Activated naive CD4-positive, alpha-beta T cell treated with anti-CD3 and anti-CD28 coated beads for 36 hours (primary cell): ENCODE data around the gene SMURF2. TPM values are rescaled to one million over a fixed set of nuclear protein-coding genes. Genes with fewer than 3 reads are reported as not detected.

Experiments used
- microRNA-seq: library from miRNA; unstranded; fragments of <30 nt; microRNA quantifications from one replicate; pipeline ENCODE4 v1.2.0, GENCODE V29; 2022; ENCODE audit warnings: borderline microRNAs expressed, borderline replicate concordance
- total RNA-seq, 2 experiments: library from RNA; stranded (reverse); gene quantifications; one replicate each; pipeline ENCODE4 v1.2.3, GENCODE V29; 2021

SMURF2 gene
- total RNA-seq, 2 experiments from 2014 or later = 9.6 to 10.7 TPM

Small RNA genes lying within 50 kb of the gene (microRNA-seq; reads per million reads assigned to microRNA genes)
- gene MIR3064 (4.9 reads per million), gene MIR5047 (not detected)

Other genes starting within 250 kb of the SMURF2 start
- under 1 TPM; 0.31 to 0.42 TPM for gene MILR1, start 213.2 kb downstream of the SMURF2 start, total RNA-seq
- 10 to 100 TPM; 23.4 to 26.9 TPM for gene POLG2, start 165.3 kb downstream of the SMURF2 start, total RNA-seq
- gene DDX5, start 156.0 kb downstream of the SMURF2 start, total RNA-seq = 100 to 1,000 TPM; 480 to 491 TPM
- gene CEP95, start 155.3 kb downstream of the SMURF2 start, total RNA-seq = 10 to 100 TPM; 38.8 to 43.3 TPM